HCT116 (cell line): ENCODE data around the gene FFAR1. TPM values are rescaled to one million over a fixed set of nuclear protein-coding genes. Genes with fewer than 3 reads are reported as not detected.

Experiments used
- ATAC-seq: fragments of 200-7000 bp; cut with Tn5 transposase; 2 replicates; pipeline ENCODE4 v1.9.1; 2020; ENCODE audit warnings: mild to moderate bottlenecking, moderate library complexity
- BruUV-seq: library from RNA; stranded (reverse); fragments of 400-500 nt; replicated peaks from 2 replicates; lab custom pipeline; 2021; lab: Mats Ljungman, UMichigan
- CTCF ChIA-PET: fragments of 300-600 bp; sonication (Branson Sonifier 250); formaldehyde crosslinking; loops from one replicate; lab custom pipeline; 2021; ENCODE audit warnings: antibody characterized with exemption; lab: Charles Lee
- POLR2A ChIA-PET: fragments of 300-600, 350-600 bp; sonication (Branson Sonifier 250); formaldehyde crosslinking; loops from one replicate; lab custom pipeline; 2021; ENCODE audit warnings: antibody characterized with exemption; lab: Charles Lee
- RAD21 ChIA-PET, 2 experiments: fragments of 300-600 bp; sonication (Branson Sonifier 250); formaldehyde crosslinking; loops; one replicate each; lab custom pipeline; 2023; ENCODE audit warnings: low total read pairs in 2 of 2; ENCODE audit not compliant: uncharacterized antibody in 2 of 2, unreplicated experiment in 2 of 2, low non-redundant PET in 1 of 2; lab: Charles Lee
- DNase-seq: peaks from one replicate; pipeline ENCODE4 v3.0.0-alpha.2; 2010; ENCODE audit warnings: low read depth, low spot score
- H2AFZ ChIP-seq: fragments of 200-600 bp; shearing (Covaris generic), sonication (generic); 2 replicates; pipeline ENCODE4 v1.6.1; 2017; ENCODE audit warnings: low read depth, mixed run types, mixed read lengths, antibody characterized with exemption, low read length; ENCODE audit not compliant: poor library complexity, severe bottlenecking
- H3K27ac ChIP-seq: 2 replicates; pipeline ENCODE4 v1.5.1; 2012; ENCODE audit warnings: low read depth, low read length
- H3K27me3 ChIP-seq: fragments of 200-600 bp; sonication (generic); 2 replicates; pipeline ENCODE4 v1.6.1; 2016; ENCODE audit warnings: mixed run types, low read length, mixed read lengths; ENCODE audit not compliant: insufficient read depth
- H3K36me3 ChIP-seq, 2 experiments: fragments of 200-500 bp in 1 of 2; fragments of 200-600 bp in 1 of 2; sonication (Bioruptor generic) in 1 of 2; sonication (generic) in 1 of 2; 2 replicates each; pipeline versions ENCODE4 v1.5.1 to v1.6.1; 2014 to 2016; ENCODE audit warnings: low read length in 2 of 2, inconsistent platforms in 1 of 2, mixed read lengths in 1 of 2, mixed run types in 1 of 2; ENCODE audit not compliant: insufficient read depth in 2 of 2, control insufficient read depth in 1 of 2
- H3K4me1 ChIP-seq, 2 experiments: fragments of 200-600 bp in 1 of 2; sonication (generic) in 1 of 2; 2 replicates each; pipeline versions ENCODE4 v1.5.1 to v1.6.1; 2012 to 2017; ENCODE audit warnings: low read length in 2 of 2, inconsistent platforms in 1 of 2, mild to moderate bottlenecking in 1 of 2, mixed read lengths in 1 of 2, mixed run types in 1 of 2, moderate library complexity in 1 of 2; ENCODE audit not compliant: insufficient read depth in 2 of 2, control insufficient read depth in 1 of 2
- H3K4me2 ChIP-seq: fragments of 200-600 bp; sonication (generic); 2 replicates; pipeline ENCODE4 v1.6.1; 2017; ENCODE audit warnings: mixed run types, low read length, mixed read lengths
- H3K4me3 ChIP-seq, 2 experiments: fragments of 200-600 bp in 1 of 2; sonication (generic) in 1 of 2; replicated peaks in 1 of 2; 2 replicates each; pipeline ENCODE4 v1.5.1; 2011 to 2016; ENCODE audit warnings: low read length in 2 of 2, control low read depth in 1 of 2, low read depth in 1 of 2, mild to moderate bottlenecking in 1 of 2, mixed read lengths in 1 of 2, mixed run types in 1 of 2
- H3K79me2 ChIP-seq: fragments of 200-600 bp; sonication (generic); 2 replicates; pipeline ENCODE4 v1.6.1; 2017; ENCODE audit warnings: mild to moderate bottlenecking, mixed run types, low read length, moderate library complexity, mixed read lengths; ENCODE audit not compliant: insufficient read depth
- H3K9ac ChIP-seq: fragments of 200-600 bp; sonication (generic); 2 replicates; pipeline ENCODE4 v1.6.1; 2016; ENCODE audit warnings: low read length, mixed read lengths
- H3K9me2 ChIP-seq: fragments of 200-600 bp; sonication (generic), shearing (Covaris generic); 2 replicates; pipeline ENCODE4 v1.6.1; 2017; ENCODE audit warnings: mixed run types, mild to moderate bottlenecking, moderate library complexity; ENCODE audit not compliant: insufficient read depth
- H3K9me3 ChIP-seq, 2 experiments: fragments of 200-500 bp in 1 of 2; fragments of 200-600 bp in 1 of 2; sonication (Bioruptor generic) in 1 of 2; sonication (generic) in 1 of 2; 2 replicates each; pipeline ENCODE4 v1.6.1; 2014 to 2017; ENCODE audit warnings: low read length in 2 of 2, mixed read lengths in 2 of 2, inconsistent platforms in 1 of 2, low read depth in 1 of 2, mild to moderate bottlenecking in 1 of 2, mixed run types in 1 of 2, moderate library complexity in 1 of 2; ENCODE audit not compliant: control insufficient read depth in 1 of 2, insufficient read depth in 1 of 2
- H4K20me1 ChIP-seq: fragments of 200-600 bp; sonication (generic), shearing (Covaris generic); 2 replicates; pipeline ENCODE4 v1.6.1; 2017; ENCODE audit warnings: mixed run types, mild to moderate bottlenecking, moderate library complexity; ENCODE audit not compliant: insufficient read depth
- CBX3 ChIP-seq: IDR thresholded peaks from 2 replicates; pipeline ENCODE4 v1.6.1; 2012; ENCODE audit warnings: low read depth
- CEBPB ChIP-seq: IDR thresholded peaks from 2 replicates; pipeline ENCODE4 v1.6.1; 2012; ENCODE audit warnings: low read depth
- EGR1 ChIP-seq: IDR thresholded peaks from 2 replicates; pipeline ENCODE4 v1.6.1; 2012; ENCODE audit warnings: low read depth
- ELF1 ChIP-seq: IDR thresholded peaks from 2 replicates; pipeline ENCODE4 v1.6.1; 2012; ENCODE audit warnings: low read depth, borderline replicate concordance
- EZH2phosphoT487 ChIP-seq: fragments of 200-600 bp; IDR thresholded peaks from 2 replicates; pipeline ENCODE4 v1.6.1; 2018; ENCODE audit warnings: antibody characterized with exemption, borderline replicate concordance
- FOSL1 ChIP-seq: IDR thresholded peaks from 2 replicates; pipeline ENCODE4 v1.6.1; 2012; ENCODE audit warnings: low read depth
- JUND ChIP-seq: IDR thresholded peaks from 2 replicates; pipeline ENCODE4 v1.6.1; 2012
- POLR2A ChIP-seq: IDR thresholded peaks from 2 replicates; pipeline ENCODE4 v1.7.0; 2011; ENCODE audit warnings: borderline replicate concordance; ENCODE audit not compliant: insufficient read depth, insufficient read length; ENCODE audit errors: extremely low read depth
- POLR2AphosphoS5 ChIP-seq: IDR thresholded peaks from 2 replicates; pipeline ENCODE4 v1.6.1; 2011; ENCODE audit warnings: mild to moderate bottlenecking, low read depth, low read length, moderate library complexity
- RAD21 ChIP-seq: IDR thresholded peaks from 2 replicates; pipeline ENCODE4 v1.6.1; 2012; ENCODE audit warnings: low read depth, mild to moderate bottlenecking
- SIN3A ChIP-seq: IDR thresholded peaks from 2 replicates; pipeline ENCODE4 v1.6.1; 2012; ENCODE audit warnings: low read depth
- SRF ChIP-seq: IDR thresholded peaks from 2 replicates; pipeline ENCODE4 v1.6.1; 2012; ENCODE audit warnings: low read depth
- TCF7L2 ChIP-seq: IDR thresholded peaks from 2 replicates; pipeline ENCODE4 v1.7.0; 2011; ENCODE audit warnings: borderline replicate concordance, inconsistent platforms; ENCODE audit not compliant: insufficient read depth, insufficient read length; ENCODE audit errors: extremely low read depth
- YY1 ChIP-seq: IDR thresholded peaks from 2 replicates; pipeline ENCODE4 v1.6.1; 2011; ENCODE audit warnings: low read length, low read depth, moderate library complexity, mild to moderate bottlenecking; ENCODE audit not compliant: insufficient replicate concordance; ENCODE audit errors: extremely low read depth
- ZFX ChIP-seq: fragments of 450-650 bp; IDR thresholded peaks from 2 replicates; pipeline ENCODE4 v1.6.1; 2017
- ZNF274 ChIP-seq: fragments of 200-500 bp; sonication (Bioruptor generic); IDR thresholded peaks from 2 replicates; pipeline ENCODE4 v1.6.1; 2014; ENCODE audit warnings: mild to moderate bottlenecking, low read depth, low read length, inconsistent platforms
- intact Hi-C: fragments of 100-400 bp; cut with micrococcal nuclease; formaldehyde crosslinking; loops from 2 replicates; pipeline ENCODE4 v1.10.0; 2022
- total RNA-seq: library from RNA; stranded (reverse); gene quantifications from one replicate; pipeline ENCODE4 v1.2.1, GENCODE V29; 2021; ENCODE audit not compliant: unreplicated experiment
- TF ChIP-seq, protein P1 (sequence below): IDR thresholded peaks from 2 replicates; pipeline ENCODE4 v1.6.1; 2012
- TF ChIP-seq, protein P2 (sequence below), 3 experiments: fragments of 200-600 bp in 1 of 3; sonication (generic) in 1 of 3; IDR thresholded peaks in 2 of 3; conservative IDR thresholded peaks in 1 of 3; 2 replicates each; pipeline ENCODE4 v1.5.1; 2012 to 2017; ENCODE audit warnings: low read depth in 2 of 3, low read length in 2 of 3, antibody characterized with exemption in 1 of 3, borderline replicate concordance in 1 of 3, control low read depth in 1 of 3, mild to moderate bottlenecking in 1 of 3, mixed read lengths in 1 of 3, mixed run types in 1 of 3, moderate library complexity in 1 of 3; ENCODE audit not compliant: insufficient read depth in 1 of 3
- TF ChIP-seq, protein P3 (sequence below): IDR thresholded peaks from 2 replicates; pipeline ENCODE4 v1.6.1; 2012

Gene FFAR1
- total RNA-seq, 1 experiment from 2014 or later: not detected

DNA sequence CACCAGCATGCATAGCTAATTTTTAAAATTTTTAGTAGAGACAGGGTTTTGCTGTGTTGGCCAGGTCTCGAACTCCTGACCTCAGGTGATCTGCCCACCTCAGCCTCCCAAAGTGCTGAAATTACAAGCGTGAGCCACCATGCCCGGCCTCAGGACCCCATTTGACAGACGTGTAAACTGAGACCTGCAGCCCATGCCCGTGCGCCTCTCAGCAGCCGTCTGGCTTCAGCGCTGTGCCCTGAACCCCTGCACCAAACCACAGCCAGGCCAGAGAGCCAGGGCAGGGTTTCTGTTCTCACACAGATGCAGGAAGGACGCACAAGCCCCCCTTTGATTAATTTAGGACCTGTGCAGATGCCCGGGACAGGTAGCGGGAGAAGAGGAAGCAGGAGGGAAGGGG, 7.3 kb upstream of the FFAR1 start:
- no peaks in the 10 kb centered on the region for H3K9me2 ChIP-seq
- no peak overlapping the region for H3K9ac ChIP-seq
- H4K20me1 ChIP-seq: no peaks in the 10 kb centered on the region
- no peaks in the 10 kb centered on the region for H3K4me1 ChIP-seq
- no TSS peak for BruUV-seq
- CTCF ChIA-PET: no interaction called here
- no peaks in the 10 kb centered on the region for H3K36me3 ChIP-seq
- H3K4me2 ChIP-seq: no peak overlapping the region
- intact Hi-C loops: no loop called here
- no peaks in the 10 kb centered on the region for H3K9me3 ChIP-seq
- TF ChIP-seq, protein P1, sequence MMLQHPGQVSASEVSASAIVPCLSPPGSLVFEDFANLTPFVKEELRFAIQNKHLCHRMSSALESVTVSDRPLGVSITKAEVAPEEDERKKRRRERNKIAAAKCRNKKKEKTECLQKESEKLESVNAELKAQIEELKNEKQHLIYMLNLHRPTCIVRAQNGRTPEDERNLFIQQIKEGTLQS: no peak
- no peaks in the 10 kb centered on the region for H3K27me3 ChIP-seq
- H3K79me2 ChIP-seq: no peaks in the 10 kb centered on the region
- no peak overlapping the region for H2AFZ ChIP-seq
- H3K4me3 ChIP-seq: no peak overlapping the region
- RAD21 ChIA-PET: no interaction called here
- ATAC-seq (no peak), DNase-seq (no peak)
- POLR2A ChIA-PET: no interaction called here
- no peak overlapping the region for H3K27ac ChIP-seq

DNA sequence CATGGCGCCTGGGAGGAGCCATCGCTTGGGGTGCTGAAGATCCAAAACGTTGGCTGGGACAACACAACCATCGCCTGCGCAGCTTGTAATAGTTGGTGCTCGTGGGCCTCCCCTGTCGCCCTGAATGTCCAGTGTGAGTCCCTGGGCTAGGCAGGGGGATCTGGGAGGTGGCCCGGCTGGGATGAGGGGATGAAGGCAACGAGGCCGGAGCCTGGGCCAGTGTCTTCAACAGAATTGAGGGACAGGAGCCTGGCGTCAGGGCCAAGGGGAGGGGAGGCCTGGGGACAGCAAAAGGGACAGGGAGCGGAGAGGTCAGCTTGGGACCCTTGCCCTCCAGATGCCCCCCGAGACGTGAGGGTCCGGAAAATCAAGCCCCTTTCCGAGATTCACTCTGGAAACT, 6.7 kb upstream of the FFAR1 start:
- RAD21 ChIA-PET: no interaction called here
- no peak for TF ChIP-seq FOSL1
- no peak for TF ChIP-seq EGR1
- TF ChIP-seq, protein P2, sequence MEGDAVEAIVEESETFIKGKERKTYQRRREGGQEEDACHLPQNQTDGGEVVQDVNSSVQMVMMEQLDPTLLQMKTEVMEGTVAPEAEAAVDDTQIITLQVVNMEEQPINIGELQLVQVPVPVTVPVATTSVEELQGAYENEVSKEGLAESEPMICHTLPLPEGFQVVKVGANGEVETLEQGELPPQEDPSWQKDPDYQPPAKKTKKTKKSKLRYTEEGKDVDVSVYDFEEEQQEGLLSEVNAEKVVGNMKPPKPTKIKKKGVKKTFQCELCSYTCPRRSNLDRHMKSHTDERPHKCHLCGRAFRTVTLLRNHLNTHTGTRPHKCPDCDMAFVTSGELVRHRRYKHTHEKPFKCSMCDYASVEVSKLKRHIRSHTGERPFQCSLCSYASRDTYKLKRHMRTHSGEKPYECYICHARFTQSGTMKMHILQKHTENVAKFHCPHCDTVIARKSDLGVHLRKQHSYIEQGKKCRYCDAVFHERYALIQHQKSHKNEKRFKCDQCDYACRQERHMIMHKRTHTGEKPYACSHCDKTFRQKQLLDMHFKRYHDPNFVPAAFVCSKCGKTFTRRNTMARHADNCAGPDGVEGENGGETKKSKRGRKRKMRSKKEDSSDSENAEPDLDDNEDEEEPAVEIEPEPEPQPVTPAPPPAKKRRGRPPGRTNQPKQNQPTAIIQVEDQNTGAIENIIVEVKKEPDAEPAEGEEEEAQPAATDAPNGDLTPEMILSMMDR (IDR thresholded peaks at IDR 0.05 in 2 of 3, conservative IDR thresholded peaks at IDR 0.05 in 1 of 3; ENCODE audit: borderline replicate concordance in 1 of 3, insufficient read depth in 1 of 3, low read depth in 2 of 3, low read length in 2 of 3): no peak
- no peak for TF ChIP-seq CEBPB
- TF ChIP-seq EZH2phosphoT487: no peak
- no peak for TF ChIP-seq POLR2AphosphoS5
- TF ChIP-seq ELF1: no peak
- TF ChIP-seq ZFX: no peak
- no peak for TF ChIP-seq POLR2A
- TF ChIP-seq YY1: no peak
- TF ChIP-seq, protein P1: no peak
- TF ChIP-seq RAD21: no peak
- TF ChIP-seq TCF7L2: no peak
- TF ChIP-seq ZNF274: no peak
- TF ChIP-seq JUND: no peak
- no peak for TF ChIP-seq SRF
- TF ChIP-seq, protein P3, sequence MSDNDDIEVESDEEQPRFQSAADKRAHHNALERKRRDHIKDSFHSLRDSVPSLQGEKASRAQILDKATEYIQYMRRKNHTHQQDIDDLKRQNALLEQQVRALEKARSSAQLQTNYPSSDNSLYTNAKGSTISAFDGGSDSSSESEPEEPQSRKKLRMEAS: no peak
- TF ChIP-seq SIN3A: no peak
- no peak for TF ChIP-seq CBX3
- H3K4me1 ChIP-seq: no peaks in the 10 kb centered on the region
- no peaks in the 10 kb centered on the region for H3K9me3 ChIP-seq
- no peak overlapping the region for H3K4me3 ChIP-seq
- intact Hi-C loops: no loop called here
- H3K79me2 ChIP-seq: no peaks in the 10 kb centered on the region
- no peaks in the 10 kb centered on the region for H4K20me1 ChIP-seq
- H3K9me2 ChIP-seq: no peaks in the 10 kb centered on the region
- ATAC-seq (no peak), DNase-seq (no peak)
- POLR2A ChIA-PET: no interaction called here
- no peaks in the 10 kb centered on the region for H3K27me3 ChIP-seq
- CTCF ChIA-PET: no interaction called here
- no peak overlapping the region for H3K27ac ChIP-seq
- H3K36me3 ChIP-seq: no peaks in the 10 kb centered on the region
- H3K9ac ChIP-seq: no peak overlapping the region
- no TSS peak for BruUV-seq
- H2AFZ ChIP-seq: no peak overlapping the region
- no peak overlapping the region for H3K4me2 ChIP-seq
